Body of pancreas (tissue), 4 donors: ENCODE data around the gene ZSCAN5C.
"Not testable (repeated sequence)": the region's sequence is repeated elsewhere in the genome, so short reads cannot be mapped to it uniquely, and the experiment has no call there.

Experiments used
- CTCF ChIP-seq, 7 experiments: fragments of 450-650 bp in 4 of 7; fragments of 200-600 bp in 3 of 7; sonication (generic) in 3 of 7; IDR thresholded peaks; one replicate each; pipeline ENCODE4 v1.5.1; 2016 to 2019; ENCODE audit warnings: antibody characterized with exemption in 7 of 7
- POLR2A ChIP-seq, 3 donors: fragments of 450-650 bp; IDR thresholded peaks; one replicate each; pipeline ENCODE4 v1.6.1; 2016; ENCODE audit warnings: antibody characterized with exemption in 3 of 3, mild to moderate bottlenecking in 2 of 3

GRCh38 chr19:56245764-56246163, 43.7 kb downstream of the ZSCAN5C start:
- not testable (repeated sequence) for TF ChIP-seq CTCF, POLR2A (IDR thresholded peaks at IDR 0.05)
